Sciatic nerve (tissue), 2 donors: ENCODE measurements around the gene PARD6B. TPM values are rescaled to one million over a fixed set of nuclear protein-coding genes. Genes with fewer than 3 reads are reported as not detected.
A peak's percentile ranks its signal among the peaks of the same experiment; 100 is the strongest.
"Not testable (repeated sequence)": the region's sequence is repeated elsewhere in the genome, so short reads cannot be mapped to it uniquely, and the experiment has no call there.

Experiments
- ATAC-seq: fragments of 200-7000 bp; cut with Tn5 transposase; one replicate; pipeline ENCODE4 v1.9.1; 2020; ENCODE audit warnings: mild to moderate bottlenecking, moderate library complexity
- DNase-seq: peaks from one replicate; pipeline ENCODE4 v3.0.0-alpha.2; 2020; ENCODE audit warnings: low spot score
- intact Hi-C: fragments of 100-400 bp; cut with DNase I; formaldehyde crosslinking; loops from one replicate; pipeline ENCODE4 v1.14.2; 2022
- total RNA-seq: library from RNA; stranded (reverse); fragmentation: NEBNext Ultra II Directional; extraction: Animal tissue kit (Norgen Biotek cat#: 25700); gene quantifications from one replicate; pipeline ENCODE4 v1.2.1, GENCODE V29; 2021
- donor health status: DM: no; HTN: no; CAD: no.
- donor health status: DM: no; HTN: no; CAD: no.

The PARD6B gene
- total RNA-seq, 1 donor from 2014 or later = 5.7 TPM

DNA sequence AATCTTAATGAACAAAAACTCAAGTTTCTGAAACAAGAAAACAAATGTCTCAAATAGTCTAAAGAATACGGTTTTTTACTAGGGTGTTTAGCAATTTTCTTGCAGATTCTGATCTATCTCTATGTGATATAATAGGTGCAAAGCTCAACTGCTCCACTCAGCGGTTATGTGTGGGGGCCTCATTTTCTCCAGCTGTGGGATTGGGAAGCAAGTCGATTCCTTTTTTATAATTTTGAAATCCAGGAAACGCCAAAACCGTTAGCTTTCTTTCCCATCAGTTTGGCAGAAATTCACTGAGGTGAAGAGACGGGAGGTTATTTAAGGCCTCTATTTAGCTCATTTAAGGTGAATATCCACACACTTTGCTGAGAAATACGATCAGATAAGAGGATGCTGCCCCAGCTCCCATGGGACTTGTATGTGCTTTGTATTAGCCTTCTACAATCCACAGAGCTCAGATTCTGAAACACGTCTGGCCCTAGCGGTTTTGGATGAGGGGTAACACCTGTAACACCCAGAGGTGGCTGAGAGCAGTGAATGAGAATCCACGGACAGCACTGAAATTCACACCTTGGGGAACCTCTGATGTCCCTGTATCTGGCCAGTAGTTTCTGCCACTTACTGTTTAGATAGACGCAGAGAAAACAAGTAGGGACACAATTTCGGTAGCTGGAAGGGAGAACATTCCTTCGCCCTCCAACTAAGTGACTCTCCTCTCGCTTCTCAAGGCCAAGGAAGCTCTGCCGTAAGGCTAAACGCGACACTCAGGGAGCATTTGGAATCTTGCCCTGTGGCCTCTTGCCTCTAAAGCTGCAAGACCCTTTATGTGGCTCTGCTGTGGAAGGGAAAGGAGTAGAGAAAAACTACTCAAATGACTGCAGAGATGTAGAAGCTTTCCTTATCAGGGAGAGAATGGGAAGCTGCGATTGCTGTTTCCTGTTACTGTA lies 56.9 kb downstream of the PARD6B start:
- peak; percentile 50 for ATAC-seq
- intact Hi-C loops = no loop called here
- no peak for DNase-seq

DNA sequence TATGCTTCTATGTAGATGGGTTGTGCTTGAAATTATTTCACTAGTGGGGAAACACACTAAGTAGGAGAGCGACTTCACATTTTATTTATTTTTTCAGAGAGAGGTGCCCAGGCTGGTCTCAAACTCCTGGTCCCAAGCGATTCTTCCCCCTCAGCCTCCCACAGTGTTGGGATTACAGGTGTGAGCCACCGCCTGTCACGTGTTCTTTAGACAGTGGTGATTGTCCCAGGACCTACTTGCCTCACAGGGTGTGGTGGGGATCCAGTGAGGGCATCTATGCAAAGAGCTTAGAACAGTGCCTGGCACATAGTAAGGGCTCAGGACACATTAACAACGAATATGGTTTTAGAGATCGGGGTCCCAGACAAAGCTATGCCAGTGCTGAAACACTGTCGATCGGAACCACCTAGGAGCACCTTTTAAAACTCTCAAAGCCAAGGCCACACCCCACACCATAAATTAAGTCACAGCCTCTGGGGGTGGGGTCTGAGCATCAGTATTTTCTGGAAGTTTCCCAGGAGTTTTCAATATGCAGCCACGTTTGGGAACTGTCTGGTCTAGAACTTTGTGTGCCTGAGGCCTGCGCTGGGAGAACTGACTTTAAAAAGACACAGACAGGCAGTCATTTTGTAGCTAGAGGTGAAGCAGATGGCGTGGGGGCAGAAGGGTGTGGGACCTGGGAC lies 58.7 kb downstream of the PARD6B start:
- intact Hi-C loops = loop anchor here (5.0 kb wide), 1 partner anchor 142 kb away; the partner anchor contains the start of gene ADNP
- ATAC-seq (peak; percentile 2), DNase-seq (no peak)

GRCh38 chr20:50790651-50791277 lies 59.4 kb downstream of the PARD6B start:
- peak; percentile 95 for DNase-seq
- peak; percentile 95 for ATAC-seq
- intact Hi-C loops = loop anchor here (5.0 kb wide), 1 partner anchor 142 kb away; the partner anchor contains the start of gene ADNP

DNA sequence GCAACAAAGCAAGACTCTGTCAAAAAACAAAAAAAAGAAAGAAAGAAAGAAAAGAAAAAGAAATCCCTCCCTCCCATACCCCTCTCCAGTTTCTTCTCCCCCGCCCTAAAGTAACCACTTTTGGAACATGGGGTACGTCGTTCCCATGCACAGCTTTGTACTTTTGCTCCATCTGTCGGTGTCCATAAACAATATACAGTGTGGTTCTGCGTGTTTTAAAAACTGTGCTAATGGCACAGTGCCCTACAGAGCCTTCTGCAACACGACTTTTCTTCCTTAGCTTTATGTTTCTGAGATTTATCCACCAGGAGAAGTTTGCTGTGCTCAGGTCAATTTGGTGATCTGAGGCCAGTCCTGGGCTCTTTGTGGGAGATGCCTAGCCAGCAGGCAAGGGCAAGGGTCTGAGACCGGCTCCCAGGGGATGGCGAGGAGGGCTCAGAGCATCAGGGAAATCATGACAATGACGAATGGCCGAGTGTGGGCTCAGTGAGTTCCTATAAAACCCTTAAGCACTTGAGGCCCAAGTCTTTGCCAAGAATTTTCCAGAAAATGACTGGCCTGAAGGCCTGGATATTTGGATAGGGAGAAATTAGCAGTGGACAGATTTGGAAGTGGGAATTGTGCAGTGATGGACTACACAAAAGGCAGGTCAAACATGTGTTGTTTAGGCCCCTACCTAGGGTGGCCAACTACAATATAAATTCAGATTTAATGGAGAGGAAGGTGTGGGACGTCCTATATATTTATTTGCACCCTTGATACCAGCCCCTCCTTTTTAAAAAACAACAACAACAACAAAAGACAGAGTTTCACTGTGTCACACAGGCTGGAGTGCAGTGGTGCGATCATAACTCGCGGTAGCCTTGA lies 61.6 kb downstream of the PARD6B start:
- ATAC-seq = no peak
- DNase-seq = no peak
- intact Hi-C loops = loop anchor here (5.0 kb wide), 1 partner anchor 139 kb away; the partner anchor contains the start of gene ADNP

GRCh38 chr20:50793575-50794016 lies 62.2 kb downstream of the PARD6B start:
- ATAC-seq, DNase-seq: not testable (repeated sequence)
- intact Hi-C loops = loop anchor here (5.0 kb wide), 1 partner anchor 139 kb away; the partner anchor contains the start of gene ADNP

DNA sequence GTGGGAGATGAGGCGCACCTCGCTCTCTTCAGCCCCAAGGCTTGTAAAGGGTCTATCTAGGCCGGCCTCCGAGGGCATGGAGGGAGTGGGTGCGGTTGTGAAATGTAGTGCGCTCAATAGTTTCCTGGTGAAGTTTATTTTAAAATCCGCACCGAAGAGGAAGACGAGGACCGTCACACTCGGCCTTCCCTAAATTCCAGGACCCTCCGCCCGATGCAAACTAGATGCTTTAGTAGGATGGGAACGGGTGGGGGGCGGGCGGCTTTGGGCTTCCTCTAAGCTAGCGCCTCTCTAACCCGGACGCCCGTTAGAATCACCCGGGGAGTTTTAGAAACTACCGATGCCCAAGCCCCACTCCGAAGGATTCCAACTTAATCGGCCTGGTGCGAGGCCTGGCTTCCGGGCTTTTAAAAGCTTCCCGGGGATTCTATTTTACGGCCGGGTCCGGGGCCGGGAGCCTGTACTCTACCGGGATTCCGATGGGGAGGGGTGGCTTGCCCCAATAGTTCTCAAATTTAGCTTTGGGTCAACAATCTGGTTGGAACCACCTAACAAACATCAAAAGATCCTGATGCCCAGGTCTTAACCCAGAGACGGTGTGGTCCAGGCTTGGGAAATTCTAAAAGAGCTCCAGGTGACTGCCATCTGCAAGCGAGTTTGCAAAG lies 62.9 kb downstream of the PARD6B start:
- no peak for DNase-seq
- ATAC-seq = no peak
- intact Hi-C loops = loop anchor here (5.0 kb wide), 1 partner anchor 138 kb away; the partner anchor contains the start of gene ADNP

DNA sequence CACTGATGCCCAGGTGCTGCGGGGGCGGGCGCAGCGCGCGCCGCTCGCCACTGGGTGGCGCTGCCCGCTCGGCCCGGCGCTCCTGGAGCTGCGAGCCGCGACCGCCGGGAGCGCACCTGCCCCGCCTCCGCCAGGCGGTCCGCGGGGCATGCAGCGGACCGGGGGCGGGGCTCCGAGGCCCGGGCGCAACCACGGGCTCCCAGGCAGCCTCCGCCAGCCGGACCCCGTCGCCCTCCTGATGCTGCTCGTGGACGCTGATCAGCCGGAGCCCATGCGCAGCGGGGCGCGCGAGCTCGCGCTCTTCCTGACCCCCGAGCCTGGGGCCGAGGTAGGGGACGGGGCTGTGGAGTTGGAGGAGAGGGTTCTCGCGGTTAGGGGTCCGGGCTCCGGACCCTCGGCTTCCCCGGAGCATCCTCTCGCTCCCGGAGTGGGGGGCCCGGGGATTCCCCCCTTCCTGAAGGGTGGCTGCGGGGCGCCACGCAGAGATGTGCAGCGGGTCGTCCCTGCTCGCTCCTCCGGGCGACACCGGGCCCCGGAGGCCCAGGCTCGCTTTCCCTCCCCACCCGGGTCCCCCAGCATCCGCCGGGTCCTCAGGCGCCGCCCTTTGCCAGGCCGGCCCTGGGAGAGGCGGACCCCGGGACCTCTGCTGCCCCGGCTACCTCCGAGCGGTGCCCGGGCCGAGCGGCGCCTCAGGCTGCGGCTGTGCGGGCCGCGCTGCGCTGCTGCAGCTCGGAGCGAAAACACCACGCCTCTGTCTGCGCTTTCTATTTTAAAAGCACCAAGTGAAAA lies 63.7 kb downstream of the PARD6B start, which contains the start of gene BCAS4:
Gene BCAS4, plus strand, starts transcription at position 216 of the 789 bp plus-strand sequence. Its CDS starts 23 bp downstream, at position 239.
- intact Hi-C loops = loop anchor here (5.0 kb wide), 1 partner anchor 137 kb away; the partner anchor contains the start of gene ADNP
- peak; percentile 57 for ATAC-seq
- peak; percentile 79 for DNase-seq

GRCh38 chr20:50797142-50797541 lies 65.8 kb downstream of the PARD6B start:
- intact Hi-C loops = no loop called here
- ATAC-seq = no peak
- DNase-seq = no peak

GRCh38 chr20:50798650-50799049 lies 67.3 kb downstream of the PARD6B start:
- DNase-seq (no peak), ATAC-seq (no peak)
- intact Hi-C loops = no loop called here

DNA sequence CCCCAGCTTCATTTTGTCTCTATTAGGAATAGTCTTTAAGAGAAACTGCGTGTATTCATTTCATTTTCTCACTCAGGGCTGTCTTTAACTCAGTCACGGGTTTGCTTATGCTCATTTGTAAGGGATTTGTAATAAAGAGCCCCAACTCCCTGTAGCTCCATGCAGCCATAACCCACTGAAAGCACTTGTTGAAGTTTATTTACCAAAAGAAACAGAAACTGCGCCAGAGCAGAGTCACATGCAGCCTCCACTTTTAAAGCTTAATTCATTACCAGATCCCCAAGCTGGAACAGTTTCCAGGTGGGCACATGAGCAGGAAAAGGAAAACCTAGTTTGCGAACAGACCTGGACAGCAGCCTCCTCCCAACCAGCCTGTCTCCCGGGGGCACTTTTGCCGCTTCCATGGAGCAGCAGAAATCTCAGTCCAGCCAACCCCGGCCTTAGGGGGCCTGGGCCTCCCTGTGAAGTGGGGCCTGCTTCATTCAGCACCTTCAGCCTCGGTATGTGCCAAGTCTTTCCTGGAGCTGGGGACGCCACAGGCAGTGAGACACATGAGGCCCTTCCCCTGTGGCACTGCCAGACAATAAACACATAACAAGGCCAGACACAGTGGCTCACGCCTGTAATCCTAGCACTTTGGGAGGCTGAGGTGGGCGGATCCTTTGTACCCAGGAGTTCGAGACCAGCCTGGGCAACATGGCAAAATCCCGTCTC lies 68.0 kb downstream of the PARD6B start:
- ATAC-seq (no peak), DNase-seq (no peak)
- intact Hi-C loops = no loop called here

GRCh38 chr20:50799890-50800550 lies 68.6 kb downstream of the PARD6B start:
- ATAC-seq = no peak
- no peak for DNase-seq
- intact Hi-C loops = no loop called here

GRCh38 chr20:50800986-50801746 lies 69.8 kb downstream of the PARD6B start:
- DNase-seq, ATAC-seq, intact Hi-C loops: not testable (repeated sequence)

DNA sequence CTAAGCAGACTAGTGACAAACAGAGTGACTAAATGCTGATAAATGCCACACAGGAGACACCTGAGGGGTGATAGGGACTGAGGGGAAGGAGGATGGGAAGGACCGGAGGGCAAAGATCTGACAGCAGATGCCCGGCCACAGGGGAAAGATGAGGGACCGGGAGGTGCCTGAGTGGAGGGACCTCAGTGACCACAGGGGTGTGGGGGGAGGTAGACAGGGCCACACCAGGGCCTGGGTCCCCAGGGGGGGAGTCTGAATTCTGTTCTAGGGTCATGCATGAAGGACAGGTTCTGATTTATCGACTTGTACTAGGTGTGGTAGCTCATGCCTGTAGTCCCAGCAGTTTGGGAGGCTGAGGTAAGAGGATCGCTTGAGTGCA lies 70.4 kb downstream of the PARD6B start:
- intact Hi-C loops = no loop called here
- DNase-seq = no peak
- ATAC-seq = no peak

DNA sequence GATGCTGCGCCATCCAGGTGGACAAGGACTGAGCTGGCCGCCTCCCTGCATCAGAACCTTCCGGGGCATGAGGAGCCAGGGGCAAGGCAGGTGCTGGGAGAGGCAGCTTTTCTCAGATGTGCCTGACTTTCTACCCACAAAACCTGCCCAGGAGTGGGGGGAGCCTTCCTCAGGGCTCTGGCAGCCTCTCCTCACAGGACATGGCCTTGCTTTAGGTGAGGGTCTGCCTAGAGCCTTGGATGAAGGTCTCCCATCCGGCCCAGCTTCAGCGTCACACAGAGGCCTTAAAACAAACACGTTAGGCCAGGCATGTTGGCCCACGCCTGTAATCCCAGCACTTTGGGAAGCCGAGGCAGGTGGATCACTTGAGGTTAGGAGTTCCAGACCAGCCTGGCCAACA lies 70.9 kb downstream of the PARD6B start:
- DNase-seq (no peak), ATAC-seq (no peak)
- intact Hi-C loops = no loop called here
